IPS DF 4.7 (cell line): ENCODE measurements around the gene CALCA.
"Not testable (repeated sequence)": the region's sequence is repeated elsewhere in the genome, so short reads cannot be mapped to it uniquely, and the experiment has no call there.

ENCODE experiments used
- DNase-seq: peaks from one replicate; pipeline ENCODE4 v3.0.0-alpha.2; 2013; ENCODE audit warnings: low spot score; ENCODE audit errors: extremely low read depth

Gene CALCA, protein sequence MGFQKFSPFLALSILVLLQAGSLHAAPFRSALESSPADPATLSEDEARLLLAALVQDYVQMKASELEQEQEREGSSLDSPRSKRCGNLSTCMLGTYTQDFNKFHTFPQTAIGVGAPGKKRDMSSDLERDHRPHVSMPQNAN

DNA sequence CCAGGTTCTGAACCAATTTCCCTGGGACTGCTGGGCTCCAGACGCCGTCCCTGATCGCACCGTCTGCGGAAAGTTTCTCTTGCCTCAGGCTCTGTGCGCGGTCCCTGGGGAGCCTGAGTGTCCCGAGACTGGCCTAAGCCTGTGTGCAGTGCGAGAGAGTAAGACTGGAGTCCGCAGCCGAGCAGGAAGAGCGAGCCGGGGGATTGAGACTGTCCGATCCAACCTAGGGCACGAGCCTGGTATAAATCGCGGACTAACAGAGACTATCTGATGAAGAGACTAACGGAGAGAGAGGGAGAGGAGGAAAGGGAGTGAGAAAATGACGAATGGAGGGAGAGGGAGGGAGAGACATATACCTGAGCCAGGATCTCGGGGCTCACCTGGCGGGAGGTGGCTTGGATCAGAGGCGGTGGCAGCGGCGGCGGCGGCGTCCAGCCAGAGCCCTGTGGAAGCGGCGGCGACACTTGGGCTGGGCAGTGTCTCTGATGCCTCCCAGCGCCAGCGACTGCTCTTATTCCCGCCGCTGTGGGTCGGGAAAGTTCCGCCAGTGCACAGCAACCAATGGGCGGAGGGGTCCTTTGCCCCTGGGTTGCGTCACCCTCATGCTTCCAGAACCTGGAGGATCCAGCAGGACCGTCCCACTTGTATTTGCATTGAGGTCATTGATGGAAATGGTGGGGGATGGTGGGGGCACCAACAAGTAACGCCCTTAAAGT, at the start of gene CALCA:
Gene CALCA, minus strand, starts transcription at position 487 of the 716 bp plus-strand sequence. CDS start 1,159 bp downstream, outside the sequence.
- no peak for DNase-seq

DNA sequence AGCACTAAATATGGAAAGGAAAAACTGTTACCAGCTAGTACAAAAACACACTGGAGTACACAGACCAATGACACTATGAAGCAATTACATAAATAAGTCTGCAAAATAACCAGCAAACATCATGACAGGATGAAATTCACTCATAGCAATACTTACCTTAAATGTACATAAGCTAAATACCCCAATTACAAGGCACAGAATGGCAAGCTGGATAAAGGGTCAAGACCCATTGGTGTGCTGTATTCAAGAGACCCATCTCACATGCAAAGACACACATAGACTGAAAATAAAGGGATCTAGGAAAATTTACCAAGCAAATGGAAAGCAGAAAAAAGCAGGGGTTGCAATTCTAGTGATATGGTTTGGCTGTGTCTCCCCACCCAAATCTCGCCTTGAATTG, 44.0 kb upstream of the CALCA start:
- no peak for DNase-seq

DNA sequence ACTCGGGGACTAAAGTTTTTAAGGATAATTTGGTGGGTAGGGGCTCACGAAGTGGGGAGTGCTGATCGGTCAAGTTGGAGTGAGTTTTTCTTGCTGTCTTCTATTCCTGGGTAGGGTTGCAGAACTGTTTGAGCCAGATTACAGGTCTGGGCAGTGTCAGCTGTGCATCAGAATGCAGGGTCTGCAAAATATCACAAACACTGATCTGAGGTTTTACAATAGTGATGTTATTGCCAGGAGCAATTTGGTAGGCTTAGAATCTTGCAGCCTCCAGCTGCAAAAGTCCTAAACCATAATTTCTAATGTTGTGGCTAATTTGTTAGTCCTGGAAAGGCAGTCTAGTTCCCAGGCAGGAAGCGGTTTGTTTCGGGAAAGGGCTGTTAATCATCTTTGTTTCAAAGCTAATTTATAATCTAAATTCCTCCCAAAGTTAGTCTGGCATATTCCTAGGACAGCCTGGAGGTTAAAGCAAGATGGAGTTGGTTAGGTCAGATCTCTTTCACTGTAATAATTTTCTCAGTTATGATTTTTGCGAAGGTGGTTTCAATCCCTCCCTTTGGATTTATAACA, 39.7 kb upstream of the CALCA start:
- no peak for DNase-seq

DNA sequence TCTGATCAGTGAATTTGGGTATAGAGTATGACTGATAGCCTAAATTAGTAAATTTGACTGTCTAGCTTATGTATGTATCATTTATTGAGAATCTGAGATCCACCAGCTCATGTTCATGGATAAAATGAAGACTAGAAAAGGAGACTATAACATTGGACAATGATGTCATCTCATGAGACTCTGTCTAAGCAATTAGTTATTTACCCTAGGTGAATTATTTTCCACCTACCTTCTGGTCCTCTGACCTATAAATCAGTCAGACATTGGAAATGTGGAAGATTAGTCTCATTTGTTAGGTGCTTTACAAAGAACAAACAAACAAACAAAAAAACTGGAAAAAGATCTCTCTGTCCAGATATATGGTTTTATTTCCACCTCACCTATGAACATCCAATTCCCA, 38.7 kb upstream of the CALCA start:
- no peak for DNase-seq

DNA sequence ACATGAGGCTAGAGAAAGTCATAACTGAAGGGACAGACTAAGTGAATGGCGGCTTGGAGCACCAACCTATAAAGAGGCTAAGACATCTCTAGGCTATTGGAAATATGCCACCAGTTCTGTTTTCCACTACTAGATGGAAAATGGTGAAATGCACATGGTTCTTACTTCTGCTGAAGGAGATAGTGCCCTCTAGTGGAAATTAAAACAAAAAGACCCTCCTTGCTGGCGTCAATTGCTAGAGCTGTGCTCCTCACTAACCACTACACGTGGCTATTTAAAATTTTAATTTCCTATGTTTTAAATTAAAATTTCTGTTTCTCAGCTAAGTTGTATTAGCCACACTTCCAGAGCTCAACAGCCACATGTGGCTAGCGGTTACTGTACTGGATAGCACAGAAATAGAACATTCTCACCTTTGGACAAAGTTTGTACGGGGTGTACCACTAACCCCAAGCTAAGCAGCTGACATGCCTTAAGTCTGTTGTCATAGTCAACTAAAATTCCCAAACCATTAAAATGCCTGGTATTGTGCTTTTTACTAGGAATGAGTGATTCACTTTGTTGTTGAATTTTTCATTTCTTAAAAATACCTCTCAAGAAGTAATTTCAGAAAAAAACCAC, 34.1 kb upstream of the CALCA start:
- DNase-seq: no peak

DNA sequence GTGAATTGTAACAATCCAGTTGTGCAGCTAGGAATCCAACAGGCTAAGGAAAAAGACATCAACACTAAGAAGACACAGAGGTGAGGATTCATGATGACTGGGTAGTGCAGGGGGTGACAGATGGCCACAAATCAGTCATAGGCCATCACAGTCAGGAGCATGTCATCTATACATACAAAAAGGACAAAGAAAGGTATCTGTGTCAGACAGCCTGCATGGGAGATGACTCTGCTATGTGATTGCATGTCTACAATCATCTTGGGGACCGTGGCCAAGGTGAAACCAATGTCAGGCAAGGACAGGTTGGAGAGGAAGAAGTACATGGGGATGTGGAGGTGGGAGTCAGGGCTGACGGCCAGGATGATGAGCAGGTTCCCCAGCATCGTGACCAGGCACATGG, 16.0 kb upstream of the CALCA start:
- not testable (repeated sequence) for DNase-seq

DNA sequence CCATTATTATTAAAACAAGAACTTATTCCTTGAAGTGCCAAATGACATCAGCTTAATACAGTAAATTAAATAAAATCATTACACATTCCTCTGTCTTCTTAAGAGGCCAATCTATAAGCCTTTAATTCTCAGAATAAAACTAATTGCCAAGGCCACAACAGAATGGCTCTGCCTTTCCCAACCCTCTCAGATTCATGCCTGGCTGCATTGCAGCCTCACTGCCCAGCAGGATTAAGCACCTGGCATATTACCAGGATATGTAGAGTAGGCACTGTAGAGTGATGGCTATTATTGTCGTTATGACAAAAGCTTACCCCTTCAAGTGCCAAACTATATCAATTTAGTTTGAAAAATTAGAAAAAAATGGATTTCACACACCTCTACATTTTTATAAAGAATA, 9.4 kb upstream of the CALCA start:
- no peak for DNase-seq

DNA sequence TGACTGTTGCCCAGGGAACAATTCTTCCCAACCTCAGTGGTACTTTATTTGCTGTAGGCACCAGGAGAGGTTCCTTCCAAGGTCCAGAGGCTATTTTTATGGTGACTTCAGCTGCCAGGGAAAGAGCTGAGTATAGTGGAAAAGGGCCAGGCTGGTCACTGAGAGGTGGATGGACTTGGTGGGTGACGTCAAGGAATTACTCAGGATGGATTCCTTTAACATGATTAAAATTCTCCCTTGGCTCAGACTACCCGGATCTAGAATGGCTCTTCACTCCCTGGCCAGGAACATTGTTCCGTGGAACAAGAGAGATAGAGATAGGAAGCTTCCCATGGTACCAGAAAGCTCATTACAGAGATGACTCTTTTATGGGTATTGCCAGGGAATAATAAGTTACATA, 8.7 kb upstream of the CALCA start:
- DNase-seq: no peak

DNA sequence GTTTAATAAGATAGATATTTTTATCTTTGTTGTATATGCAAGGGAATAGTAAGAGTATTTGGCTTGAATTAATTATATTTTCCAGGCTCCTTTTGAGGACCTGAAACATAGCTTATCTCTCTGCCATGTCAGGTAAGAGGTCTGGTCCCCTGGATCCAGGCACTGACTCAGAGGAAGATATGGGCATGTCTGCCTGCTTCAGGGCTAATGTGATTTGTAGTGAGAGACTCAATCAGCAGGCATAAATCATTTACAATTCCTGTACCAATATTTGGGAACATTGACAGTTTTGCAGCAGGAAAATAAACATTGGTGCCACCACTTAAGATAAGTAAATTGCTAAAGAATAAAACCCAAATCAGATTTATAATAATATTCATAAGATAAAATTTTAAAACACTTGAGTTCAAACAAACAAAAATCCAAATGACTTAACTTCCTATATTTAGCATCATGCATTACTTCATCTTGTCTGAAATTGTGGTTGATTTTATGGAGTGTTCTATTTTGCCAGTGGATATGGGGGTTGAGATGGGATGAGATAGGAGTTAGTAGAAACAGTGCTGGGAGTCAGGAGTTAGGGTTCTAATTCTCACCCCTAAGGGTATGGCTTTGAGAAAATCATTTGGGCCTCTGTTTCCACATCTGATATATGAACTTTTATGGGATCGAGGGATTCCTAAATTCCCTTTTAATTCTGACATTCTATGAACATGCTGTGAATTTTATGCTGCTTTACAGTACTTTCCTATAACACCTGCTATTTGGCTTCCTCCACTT, 5.1 kb upstream of the CALCA start:
- no peak for DNase-seq

DNA sequence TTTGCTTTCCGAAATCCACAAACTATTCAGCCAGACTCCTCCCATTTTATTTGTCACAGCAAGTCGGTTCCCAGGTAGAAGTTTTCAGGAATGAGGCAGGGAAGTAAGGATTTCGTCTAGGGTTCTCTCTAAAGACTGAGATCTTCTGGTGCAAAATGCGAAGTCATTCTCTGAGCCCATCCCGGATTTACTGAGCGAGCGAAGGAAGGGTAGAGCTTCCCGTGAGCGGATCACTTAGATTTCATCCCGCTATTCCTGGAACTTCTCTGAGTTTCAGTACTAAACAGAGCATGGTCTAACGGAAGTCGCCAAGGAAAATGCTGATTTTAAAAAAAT, 3.1 kb upstream of the CALCA start:
- no peak for DNase-seq

DNA sequence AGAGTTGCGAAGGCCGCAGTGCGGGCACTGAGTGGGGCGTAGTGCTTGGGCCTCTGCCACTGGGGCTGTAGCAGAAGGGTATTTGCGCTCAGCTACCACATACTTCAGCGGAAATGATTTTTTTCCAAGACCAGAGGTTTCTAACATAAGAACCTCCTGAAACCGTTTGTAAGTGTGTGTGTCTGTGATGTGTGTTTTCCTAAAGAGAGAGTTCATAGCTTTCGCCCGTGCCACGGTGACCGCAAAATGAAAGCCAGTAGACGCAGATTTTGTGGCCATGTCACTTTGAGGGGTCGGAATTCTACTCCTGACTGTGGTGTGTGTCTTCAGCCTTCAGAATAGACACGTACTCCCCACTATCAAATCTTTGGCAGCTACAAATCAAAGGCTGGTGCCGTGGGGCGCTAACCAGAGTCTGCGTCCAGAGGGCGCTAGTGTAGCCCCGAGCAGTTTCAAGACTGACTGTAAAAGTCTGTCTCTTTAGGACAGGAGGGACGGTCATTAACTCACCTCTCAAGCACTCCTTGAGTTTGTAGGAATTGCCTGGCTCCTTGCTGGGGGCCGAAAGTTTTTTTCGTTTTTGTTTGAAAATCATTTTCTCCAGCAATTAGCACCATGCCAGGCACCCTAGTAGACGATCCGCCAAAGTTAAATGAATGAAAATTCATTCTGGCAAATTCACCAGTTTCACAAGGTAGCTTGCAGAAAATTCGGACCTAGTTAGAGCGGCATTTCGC, 2.5 kb upstream of the CALCA start:
- DNase-seq: no peak

DNA sequence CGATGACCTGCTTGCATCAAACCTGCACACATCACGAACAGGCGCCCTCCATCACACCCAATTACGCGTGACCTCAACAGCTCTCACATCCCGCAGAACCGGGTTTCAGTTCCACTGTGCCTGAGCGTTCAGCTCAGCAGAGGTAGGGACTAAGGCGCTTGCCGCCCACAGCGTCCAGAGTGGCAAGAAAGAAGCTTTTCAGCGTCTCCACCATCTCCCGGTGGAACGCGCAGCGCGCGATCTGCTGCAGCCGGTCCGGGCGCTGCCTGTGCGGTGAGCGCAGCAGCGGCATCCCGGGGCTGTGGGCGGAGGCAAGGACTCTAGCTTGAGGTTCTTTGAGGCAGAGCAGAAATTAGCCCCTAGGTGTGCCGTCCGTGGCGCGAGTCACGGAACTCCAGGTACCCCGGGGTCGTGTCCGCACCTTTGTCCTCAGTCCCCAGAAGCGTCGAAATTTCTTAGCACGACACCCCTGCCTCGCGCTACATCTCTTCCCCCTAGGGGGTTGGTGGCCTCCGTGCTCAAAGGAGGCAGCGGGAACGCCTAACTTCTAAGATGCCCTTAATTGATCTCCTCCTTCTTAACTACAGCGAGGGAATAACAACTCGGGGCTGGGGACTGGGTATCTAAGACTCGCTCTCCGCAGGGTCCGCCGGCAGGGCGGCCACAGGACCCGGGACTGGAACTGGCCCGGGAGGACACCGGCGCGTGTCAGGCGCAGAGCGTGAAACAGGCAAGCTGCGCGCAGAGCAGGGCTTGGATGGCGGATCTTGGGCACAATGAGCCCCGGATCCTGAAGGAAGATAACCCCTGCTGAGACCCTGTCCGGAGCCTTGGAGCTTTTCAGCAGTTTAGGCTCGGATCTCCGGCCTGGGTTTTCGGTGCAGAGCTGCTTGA, 1.7 kb upstream of the CALCA start:
- DNase-seq: no peak

DNA sequence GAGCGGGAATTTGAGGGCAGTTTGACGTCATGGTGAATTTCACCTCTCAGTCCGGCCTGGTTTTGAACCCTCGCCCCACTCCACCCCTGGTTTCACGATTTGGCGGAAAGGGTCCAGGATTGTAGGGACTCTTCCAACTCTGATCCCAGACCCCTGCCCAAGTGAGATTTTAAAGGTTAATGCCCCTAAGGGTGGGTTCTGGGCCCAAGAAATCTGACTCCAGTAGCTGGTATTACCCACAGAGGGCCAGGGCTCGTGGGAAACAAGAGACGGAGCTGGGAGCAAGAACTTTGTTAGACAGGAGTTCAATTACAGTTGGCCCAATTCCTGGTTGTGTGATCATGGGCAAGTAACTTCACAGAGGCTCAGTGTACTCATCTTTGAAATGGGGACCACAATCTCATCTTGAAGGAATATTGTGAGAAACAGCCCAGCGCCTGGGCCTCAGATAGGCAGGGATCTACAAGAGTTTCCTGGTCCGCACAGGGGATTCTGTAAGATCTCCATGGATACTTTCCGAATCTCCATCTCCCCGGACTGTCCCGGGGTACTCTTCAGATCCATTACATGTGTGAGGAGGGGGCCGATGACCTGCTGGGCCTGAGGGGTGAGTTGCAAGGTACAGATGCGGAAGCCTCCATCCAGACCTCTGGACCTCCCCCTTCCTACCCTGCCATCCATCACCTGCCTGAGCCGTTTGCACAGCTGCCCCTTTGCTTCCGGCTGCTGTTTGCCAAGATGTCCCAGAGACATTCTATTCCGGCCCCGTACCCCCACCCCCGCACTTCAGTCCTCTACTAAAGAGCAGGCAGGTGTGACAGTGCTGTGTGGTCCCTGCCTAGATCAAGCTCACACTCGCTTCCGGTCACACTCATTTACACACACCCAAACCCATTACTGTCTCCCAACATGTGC, 687 bp upstream of the CALCA start:
- no peak for DNase-seq

DNA sequence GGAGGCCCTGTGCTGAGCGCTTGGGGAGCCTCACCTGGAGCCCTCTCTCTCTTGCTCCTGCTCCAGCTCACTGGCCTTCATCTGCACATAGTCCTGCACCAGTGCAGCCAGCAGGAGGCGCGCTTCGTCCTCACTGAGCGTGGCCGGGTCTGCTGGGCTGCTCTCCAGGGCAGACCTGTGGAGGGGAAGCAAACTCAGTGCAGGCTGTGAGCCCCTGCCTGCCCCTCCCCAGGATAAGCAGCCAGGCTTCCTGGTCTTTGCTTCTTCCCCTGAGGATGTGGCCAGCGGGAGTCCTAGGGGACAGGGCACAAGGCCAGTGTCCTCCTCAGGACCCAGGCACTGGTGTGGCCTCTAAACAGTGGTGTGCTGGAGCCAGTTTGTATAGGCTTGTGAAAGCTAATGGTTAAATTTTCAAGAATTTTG, 2.2 kb downstream of the CALCA start:
- DNase-seq: no peak

DNA sequence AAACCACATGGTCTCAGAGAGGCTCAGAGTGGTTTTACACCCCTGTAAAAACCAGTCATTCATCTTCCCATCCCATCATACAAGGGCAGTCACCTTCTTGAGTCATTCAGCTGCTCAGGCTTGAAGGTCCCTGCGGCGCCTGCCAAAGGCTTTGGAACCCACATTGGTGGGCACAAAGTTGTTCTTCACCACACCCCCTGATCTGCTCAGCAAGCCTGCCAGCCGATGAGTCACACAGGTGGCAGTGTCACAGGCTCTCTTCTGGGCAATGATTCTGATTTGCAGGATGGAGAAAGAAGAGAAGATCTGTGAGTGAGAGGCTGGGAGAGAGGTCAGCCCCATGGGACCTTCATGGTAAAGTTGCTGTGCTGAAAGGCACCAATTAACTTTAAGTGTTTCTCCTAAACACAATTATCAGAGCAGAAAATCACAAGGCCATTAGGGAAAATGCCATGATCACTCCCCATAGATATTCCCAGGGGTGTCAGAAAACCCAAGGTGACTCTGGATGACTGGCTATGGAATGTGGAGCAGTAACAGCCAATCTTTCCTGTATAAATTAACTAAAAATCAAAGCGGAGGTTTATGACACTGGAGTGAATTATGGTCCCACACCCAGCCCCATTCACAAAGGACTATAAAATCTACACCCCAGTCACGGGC, 4.4 kb downstream of the CALCA start:
- no peak for DNase-seq

DNA sequence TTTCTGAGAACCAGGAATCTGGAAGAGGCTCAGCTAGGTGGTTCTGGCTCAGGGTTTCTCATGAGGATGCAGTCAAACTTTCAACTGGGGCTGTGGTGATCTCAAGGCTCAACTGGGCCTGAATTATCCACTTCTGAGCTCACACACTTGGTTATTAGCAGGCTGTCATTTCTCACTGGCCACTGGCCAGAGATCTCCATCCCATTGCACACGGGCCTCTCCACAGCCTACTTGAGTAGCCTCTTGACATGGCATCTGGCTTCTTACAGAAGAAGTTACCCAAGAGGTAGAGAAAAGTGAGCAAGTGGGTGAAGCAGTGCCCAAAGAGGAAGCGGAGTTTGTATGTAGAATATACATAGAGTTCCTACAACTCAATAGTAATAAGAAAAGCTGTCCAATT, 16.0 kb downstream of the CALCA start:
- no peak for DNase-seq

DNA sequence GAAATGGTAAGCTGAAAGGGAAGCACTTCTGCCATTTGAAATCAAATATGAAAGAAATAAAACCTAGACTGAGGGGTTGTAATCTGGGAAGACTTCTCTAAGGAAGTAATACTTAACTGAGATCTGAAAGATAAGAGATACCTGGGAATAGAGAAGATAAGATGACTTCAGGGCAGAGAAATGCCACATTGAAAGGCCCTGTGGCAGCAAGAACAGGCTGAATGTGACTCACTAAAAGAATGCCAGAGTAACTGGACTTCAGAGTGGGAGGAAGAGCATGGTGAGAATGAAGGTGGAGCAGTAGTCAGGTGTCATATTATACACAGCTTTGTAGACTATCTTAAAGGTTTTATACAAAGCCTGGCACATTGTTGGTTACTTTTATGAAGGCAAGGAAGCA, 17.6 kb downstream of the CALCA start:
- DNase-seq: no peak

DNA sequence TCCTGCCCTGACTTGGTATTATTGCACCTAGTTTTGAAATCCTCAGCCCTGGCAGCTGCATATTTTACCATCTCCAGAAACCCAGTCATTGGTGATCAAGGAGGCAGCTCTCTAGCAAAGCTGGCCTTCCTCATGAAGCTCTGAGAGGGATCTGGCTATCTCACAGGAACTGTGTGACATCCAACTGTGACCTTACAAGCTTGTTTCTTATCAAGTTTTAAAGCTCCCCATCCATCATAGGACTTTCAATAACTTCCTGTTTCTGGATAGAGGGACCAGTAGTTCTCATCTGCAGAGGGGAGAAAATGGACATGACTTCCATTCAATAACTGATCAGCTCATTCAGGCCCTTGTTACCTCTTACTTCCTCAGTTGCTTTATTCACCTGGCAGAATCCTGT, 18.2 kb downstream of the CALCA start:
- no peak for DNase-seq
